IMR-90 (cell line): Measurements from ENCODE around the gene DBNL. TPM values are rescaled to one million over a fixed set of nuclear protein-coding genes. Genes with fewer than 3 reads are reported as not detected.
A peak's percentile ranks its signal among the peaks of the same experiment; 100 is the strongest.

Experiments
- ATAC-seq: fragments of 200-7000 bp; cut with Tn5 transposase; 2 replicates; pipeline ENCODE4 v1.9.1; 2020; ENCODE audit warnings: low read depth, mild to moderate bottlenecking, moderate library complexity
- BruUV-seq: library from RNA; stranded (reverse); fragments of 400-500 nt; replicated peaks from 2 replicates; lab custom pipeline; 2021; lab: Mats Ljungman, UMichigan
- CTCF ChIA-PET: fragments of 300-600 bp; formaldehyde crosslinking; extraction: SDS; loops from one replicate; lab custom pipeline; 2021; ENCODE audit warnings: antibody characterized with exemption; lab: Yijun Ruan, JAX
- POLR2A ChIA-PET: fragments of 300-600 bp; sonication (Branson Sonifier 250); formaldehyde crosslinking; loops from one replicate; lab custom pipeline; 2022; ENCODE audit warnings: antibody characterized with exemption; ENCODE audit not compliant: unreplicated experiment; lab: Charles Lee
- DNase-seq: peaks from one replicate; pipeline ENCODE4 v3.0.0; 2013
- H2AFZ ChIP-seq: replicated peaks from 2 replicates; pipeline ENCODE3; 2013; ENCODE audit warnings: low read length, mild to moderate bottlenecking; ENCODE audit not compliant: poor library complexity
- H2AK5ac ChIP-seq: 2 replicates; pipeline ENCODE4 v1.6.1; 2013; ENCODE audit warnings: low read depth, low read length, inconsistent platforms
- H2AK9ac ChIP-seq: replicated peaks from 2 replicates; pipeline ENCODE3; 2013; ENCODE audit warnings: mild to moderate bottlenecking, low read depth, low read length, moderate library complexity; ENCODE audit not compliant: poor library complexity
- H2BK120ac ChIP-seq: 2 replicates; pipeline ENCODE4 v1.6.1; 2013; ENCODE audit warnings: low read depth, low read length, inconsistent platforms
- H2BK15ac ChIP-seq: 3 replicates; pipeline ENCODE4 v1.6.1; 2013; ENCODE audit warnings: low read depth, low read length, inconsistent platforms
- H2BK20ac ChIP-seq: 2 replicates; pipeline ENCODE4 v1.6.1; 2013; ENCODE audit warnings: low read depth, mild to moderate bottlenecking, inconsistent platforms, low read length, moderate library complexity
- H2BK5ac ChIP-seq: 2 replicates; pipeline ENCODE4 v1.6.1; 2013; ENCODE audit warnings: mild to moderate bottlenecking, low read depth, low read length, inconsistent platforms; ENCODE audit not compliant: poor library complexity, severe bottlenecking
- H3K14ac ChIP-seq: replicated peaks from 2 replicates; pipeline ENCODE4 v1.6.1; 2013; ENCODE audit warnings: low read depth, low read length, inconsistent platforms
- H3K18ac ChIP-seq: 2 replicates; pipeline ENCODE4 v1.6.1; 2013; ENCODE audit warnings: low read depth, low read length, control low read depth
- H3K23ac ChIP-seq: 2 replicates; pipeline ENCODE4 v1.6.1; 2013; ENCODE audit warnings: low read depth, low read length, inconsistent platforms
- H3K27ac ChIP-seq: 2 replicates; pipeline ENCODE4 v1.5.1; 2013; ENCODE audit warnings: mild to moderate bottlenecking, control low read depth, low read length; ENCODE audit not compliant: insufficient read depth
- H3K27me3 ChIP-seq: 2 replicates; pipeline ENCODE4 v1.6.1; 2013; ENCODE audit warnings: low read length; ENCODE audit not compliant: control insufficient read depth, insufficient read depth
- H3K36me3 ChIP-seq: 2 replicates; pipeline ENCODE4 v1.6.1; 2013; ENCODE audit warnings: low read length, mixed read lengths; ENCODE audit not compliant: control insufficient read depth, insufficient read depth
- H3K4ac ChIP-seq: 2 replicates; pipeline ENCODE4 v1.6.1; 2013; ENCODE audit warnings: low read depth, low read length, inconsistent platforms
- H3K4me1 ChIP-seq: 2 replicates; pipeline ENCODE4 v1.6.1; 2013; ENCODE audit warnings: low read length, mixed read lengths; ENCODE audit not compliant: control insufficient read depth, insufficient read depth
- H3K4me2 ChIP-seq: 2 replicates; pipeline ENCODE4 v1.6.1; 2013; ENCODE audit warnings: low read depth, mild to moderate bottlenecking, control low read depth, low read length, moderate library complexity
- H3K4me3 ChIP-seq: 2 replicates; pipeline ENCODE4 v1.5.1; 2013; ENCODE audit warnings: low read depth, mild to moderate bottlenecking, control low read depth, low read length, moderate library complexity; ENCODE audit not compliant: insufficient read depth
- H3K56ac ChIP-seq: 2 replicates; pipeline ENCODE4 v1.6.1; 2013; ENCODE audit warnings: low read length, inconsistent platforms; ENCODE audit not compliant: insufficient read depth; ENCODE audit errors: extremely low read depth
- H3K79me1 ChIP-seq, 2 experiments: 2 replicates each; pipeline ENCODE4 v1.6.1; 2013; ENCODE audit warnings: low read length in 2 of 2, inconsistent platforms in 1 of 2, low read depth in 1 of 2
- H3K9ac ChIP-seq: 2 replicates; pipeline ENCODE4 v1.6.1; 2013; ENCODE audit warnings: low read depth, low read length, control low read depth
- H3K9me1 ChIP-seq: 2 replicates; pipeline ENCODE4 v1.6.1; 2013; ENCODE audit warnings: low read length, inconsistent platforms; ENCODE audit not compliant: insufficient read depth
- H3K9me3 ChIP-seq: 2 replicates; pipeline ENCODE4 v1.6.1; 2013; ENCODE audit warnings: low read length; ENCODE audit not compliant: control insufficient read depth, insufficient read depth
- H4K20me1 ChIP-seq: 2 replicates; pipeline ENCODE4 v1.6.1; 2013; ENCODE audit warnings: low read length, inconsistent platforms; ENCODE audit not compliant: insufficient read depth
- H4K5ac ChIP-seq: 2 replicates; pipeline ENCODE4 v1.6.1; 2013; ENCODE audit warnings: mild to moderate bottlenecking, low read depth, low read length, control low read depth
- H4K8ac ChIP-seq, 2 experiments: 2 replicates each; pipeline ENCODE4 v1.6.1; 2013; ENCODE audit warnings: low read depth in 2 of 2, low read length in 2 of 2, control low read depth in 1 of 2, inconsistent platforms in 1 of 2
- H4K91ac ChIP-seq: 2 replicates; pipeline ENCODE4 v1.6.1; 2013; ENCODE audit warnings: low read depth, low read length, inconsistent platforms; ENCODE audit not compliant: insufficient read depth
- ELK1 ChIP-seq: fragments of 150-350 bp; IDR thresholded peaks from 2 replicates; pipeline ENCODE4 v1.6.1; 2016; ENCODE audit warnings: low read depth, mild to moderate bottlenecking, low read length, moderate library complexity, borderline replicate concordance
- FOS ChIP-seq: fragments of 150-350 bp; IDR thresholded peaks from 2 replicates; pipeline ENCODE4 v1.6.1; 2016; ENCODE audit warnings: low read depth, low read length
- MAFK ChIP-seq: IDR thresholded peaks from 2 replicates; pipeline ENCODE4 v1.6.1; 2012; ENCODE audit warnings: low read depth, low read length, improper control_type of control experiment
- MAZ ChIP-seq: IDR thresholded peaks from 2 replicates; pipeline ENCODE4 v1.6.1; 2012; ENCODE audit warnings: low read depth, mild to moderate bottlenecking, low read length, improper control_type of control experiment, moderate library complexity, borderline replicate concordance
- MXI1 ChIP-seq: IDR thresholded peaks from 2 replicates; pipeline ENCODE4 v1.6.1; 2012; ENCODE audit warnings: low read depth, mild to moderate bottlenecking, low read length, moderate library complexity, borderline replicate concordance
- NFE2L2 ChIP-seq: fragments of 150-350 bp; IDR thresholded peaks from 2 replicates; pipeline ENCODE4 v1.6.1; 2016; ENCODE audit warnings: low read depth, mild to moderate bottlenecking, low read length
- RAD21 ChIP-seq: IDR thresholded peaks from 2 replicates; pipeline ENCODE4 v1.6.1; 2012; ENCODE audit warnings: low read length, improper control_type of control experiment
- RCOR1 ChIP-seq: IDR thresholded peaks from 2 replicates; pipeline ENCODE4 v1.6.1; 2012; ENCODE audit warnings: mild to moderate bottlenecking, low read length, improper control_type of control experiment; ENCODE audit not compliant: insufficient replicate concordance
- WGBS, 2 experiments: methylation state at CpG; one replicate each; pipeline versions ENCODE4 v1.1.5 to v1.1.7; 2013; ENCODE audit warnings: missing lambda C conversion rate in 2 of 2; ENCODE audit not compliant: insufficient read length in 1 of 2; ENCODE audit errors: extremely low coverage in 2 of 2; 5-methylcytosine and 5-hydroxymethylcytosine counted together
- dilution Hi-C: fragments of 300-500 bp; cut with HindIII; formaldehyde crosslinking; loops from one replicate; pipeline ENCODE4 v1.14.3; 2018; ENCODE audit warnings: low sequenced_read_pairs; ENCODE audit not compliant: unreplicated experiment
- in situ Hi-C: fragments of 300-500 bp; cut with MboI; formaldehyde crosslinking; loops from 3 replicates; pipeline ENCODE4 v1.14.3; 2019; ENCODE audit warnings: low sequenced_read_pairs, inconsistent platforms, mixed read lengths
- intact Hi-C: fragments of 100-400 bp; cut with micrococcal nuclease; formaldehyde crosslinking; loops from 2 replicates; pipeline ENCODE4 v1.10.0; 2022
- polyA plus RNA-seq, 3 experiments: library from polyadenylated mRNA; depleted of rRNA; stranded (reverse); fragments of >200 nt; gene quantifications; 2 replicates each; pipeline ENCODE4 v1.2.3, GENCODE V29; 2012; ENCODE audit warnings: low replicate concordance in 1 of 3
- total RNA-seq: library from RNA; depleted of rRNA; stranded (reverse); fragments of >200 nt; gene quantifications from 2 replicates; pipeline ENCODE4 v1.2.3, GENCODE V29; 2012

The DBNL gene
- total and polyA plus RNA-seq, 2 of the 4 experiments (the other 2 are of a cell fraction): 157 to 179 TPM

- TF ChIP-seq RCOR1 (no peak), FOS (no peak), MXI1 (no peak), RAD21 (no peak), NFE2L2 (no peak), MAZ (no peak), MAFK (no peak), ELK1 (no peak)
- Histone ChIP-seq H3K56ac (no peak overlapping the region), H2BK15ac (peak overlapping the region; percentile 93; the same call in 2 of the 3 replicates), H3K9ac (no peak overlapping the region), H2AFZ (peak overlapping the region; percentile 71), H3K4ac (peak overlapping the region; percentile 91), H3K18ac (peak overlapping the region; percentile 13; the same call in 1 of the 2 replicates), H2AK9ac (peak overlapping the region; percentile 89), H2BK120ac (peak overlapping the region; percentile 86), H3K14ac (peak overlapping the region; percentile 34; the same call in 1 of the 2 replicates), H3K23ac (peak overlapping the region; percentile 75), H3K9me3 (no peaks in the 10 kb centered on the region), H3K9me1 (peaks cover 26% of the 10 kb centered on the region), H3K36me3 (peaks cover 12% of the 10 kb centered on the region), H4K5ac (peak overlapping the region; percentile 59), H2BK20ac (peak overlapping the region; percentile 84), H3K4me3 (no peak overlapping the region), H3K27ac (peak overlapping the region; percentile 84; the same call in 1 of the 2 replicates), H4K91ac (peak overlapping the region; percentile 84), H2AK5ac (peak overlapping the region; percentile 86), H4K8ac (peak overlapping the region in 1 of 2 experiments; percentile 81; a peak in 3 of 4 replicates), H3K4me2 (no peak overlapping the region), H3K27me3 (no peaks in the 10 kb centered on the region), H2BK5ac (peak overlapping the region; percentile 48), H3K79me1 (peaks cover 7 to 31% of the 10 kb centered on the region in 2 experiments; a peak in 3 of 4 replicates), H4K20me1 (no peaks in the 10 kb centered on the region; the same call in 1 of the 2 replicates), H3K4me1 (peaks cover 27% of the 10 kb centered on the region)
- POLR2A ChIA-PET: no interaction called here
- intact Hi-C loops: loop anchor here (2.0 kb wide), 2 partner anchors 17 to 39 kb away; partner anchors contain the start of gene POLD2
- dilution Hi-C loops: no loop called here
- 83% methylated on average over 1 of the region's 3 CpGs; no CpG with 5 or more reads in 1 of the 2 experiments for WGBS, 2 experiments
- ATAC-seq: no peak
- CTCF ChIA-PET: interaction anchor here (0.6 kb wide), 1 partner anchor 11 kb away, joined by 3 read pairs; no protein-coding TSS in a partner anchor
- no peak for DNase-seq
- no TSS peak for BruUV-seq
- in situ Hi-C loops: no loop called here
Measured at GRCh38 chr7:44083796-44084195, 39.3 kb downstream of the DBNL start.
